Activated CD8-positive, alpha-beta T cell treated with anti-CD3 and anti-CD28 coated beads for 36 hours (primary cell): ENCODE results near the gene OR13C3. TPM values are rescaled to one million over a fixed set of nuclear protein-coding genes. Genes with fewer than 3 reads are reported as not detected.
"Not testable (repeated sequence)": the region's sequence is repeated elsewhere in the genome, so short reads cannot be mapped to it uniquely, and the experiment has no call there.

ENCODE experiments used
- ATAC-seq: fragments of 200-7000 bp; cut with Tn5 transposase; one replicate; pipeline ENCODE4 v1.10.0; 2021; ENCODE audit warnings: mild to moderate bottlenecking, moderate library complexity
- CTCF ChIA-PET: fragments of 350-600 bp; sonication (Branson Sonifier 250); formaldehyde crosslinking; loops from one replicate; lab custom pipeline; 2021; ENCODE audit warnings: antibody characterized with exemption; lab: Charles Lee
- POLR2A ChIA-PET: fragments of 350-600 bp; sonication (Branson Sonifier 250); formaldehyde crosslinking; loops from one replicate; lab custom pipeline; 2021; ENCODE audit warnings: antibody characterized with exemption; lab: Charles Lee
- DNase-seq: peaks from one replicate; pipeline ENCODE4 v3.0.0-alpha.2; 2020
- H3K27ac Mint-ChIP-seq: one replicate; pipeline ENCODE4 v1.8.0; 2021; ENCODE audit warnings: mild to moderate bottlenecking, mixed read lengths
- H3K27me3 Mint-ChIP-seq: one replicate; pipeline ENCODE4 v1.8.0; 2021; ENCODE audit warnings: mixed read lengths
- H3K36me3 Mint-ChIP-seq: one replicate; pipeline ENCODE4 v1.8.0; 2021; ENCODE audit warnings: low read depth, mixed read lengths
- H3K4me1 Mint-ChIP-seq: one replicate; pipeline ENCODE4 v1.8.0; 2021; ENCODE audit warnings: low read depth, mixed read lengths
- H3K4me3 Mint-ChIP-seq: one replicate; pipeline ENCODE4 v1.8.0; 2021; ENCODE audit warnings: mild to moderate bottlenecking, moderate library complexity, mixed read lengths
- H3K9me3 Mint-ChIP-seq: one replicate; pipeline ENCODE4 v1.8.0; 2021; ENCODE audit warnings: mixed read lengths
- intact Hi-C: fragments of 100-400 bp; cut with micrococcal nuclease; formaldehyde crosslinking; loops from one replicate; pipeline ENCODE4 v1.10.0; 2022
- total RNA-seq, 2 experiments: library from RNA; stranded (reverse); gene quantifications; one replicate each; pipeline ENCODE4 v1.2.3, GENCODE V29; 2021
- TF ChIP-seq, protein P1 (sequence below): fragments of 200-600 bp; IDR thresholded peaks from one replicate; pipeline ENCODE4 v1.8.0; 2022; ENCODE audit warnings: antibody characterized with exemption, mild to moderate bottlenecking

OR13C3 gene
- total RNA-seq, 2 experiments from 2014 or later, result not detected

GRCh38 chr9:104544644-104545043 lies 8.0 kb upstream of the OR13C3 start:
- Mint-ChIP-seq H3K4me3 (no peak overlapping the region), H3K4me1 (no peaks in the 10 kb centered on the region), H3K27me3 (no peaks in the 10 kb centered on the region), H3K36me3 (no peaks in the 10 kb centered on the region), H3K9me3 (no peaks in the 10 kb centered on the region), H3K27ac (no peak overlapping the region)
- no peak for ATAC-seq
- ChIA-PET CTCF (no interaction called here), POLR2A (no interaction called here)
- no peak for DNase-seq
- TF ChIP-seq, protein P1, sequence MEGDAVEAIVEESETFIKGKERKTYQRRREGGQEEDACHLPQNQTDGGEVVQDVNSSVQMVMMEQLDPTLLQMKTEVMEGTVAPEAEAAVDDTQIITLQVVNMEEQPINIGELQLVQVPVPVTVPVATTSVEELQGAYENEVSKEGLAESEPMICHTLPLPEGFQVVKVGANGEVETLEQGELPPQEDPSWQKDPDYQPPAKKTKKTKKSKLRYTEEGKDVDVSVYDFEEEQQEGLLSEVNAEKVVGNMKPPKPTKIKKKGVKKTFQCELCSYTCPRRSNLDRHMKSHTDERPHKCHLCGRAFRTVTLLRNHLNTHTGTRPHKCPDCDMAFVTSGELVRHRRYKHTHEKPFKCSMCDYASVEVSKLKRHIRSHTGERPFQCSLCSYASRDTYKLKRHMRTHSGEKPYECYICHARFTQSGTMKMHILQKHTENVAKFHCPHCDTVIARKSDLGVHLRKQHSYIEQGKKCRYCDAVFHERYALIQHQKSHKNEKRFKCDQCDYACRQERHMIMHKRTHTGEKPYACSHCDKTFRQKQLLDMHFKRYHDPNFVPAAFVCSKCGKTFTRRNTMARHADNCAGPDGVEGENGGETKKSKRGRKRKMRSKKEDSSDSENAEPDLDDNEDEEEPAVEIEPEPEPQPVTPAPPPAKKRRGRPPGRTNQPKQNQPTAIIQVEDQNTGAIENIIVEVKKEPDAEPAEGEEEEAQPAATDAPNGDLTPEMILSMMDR, result no peak
- intact Hi-C loops, result no loop called here

DNA sequence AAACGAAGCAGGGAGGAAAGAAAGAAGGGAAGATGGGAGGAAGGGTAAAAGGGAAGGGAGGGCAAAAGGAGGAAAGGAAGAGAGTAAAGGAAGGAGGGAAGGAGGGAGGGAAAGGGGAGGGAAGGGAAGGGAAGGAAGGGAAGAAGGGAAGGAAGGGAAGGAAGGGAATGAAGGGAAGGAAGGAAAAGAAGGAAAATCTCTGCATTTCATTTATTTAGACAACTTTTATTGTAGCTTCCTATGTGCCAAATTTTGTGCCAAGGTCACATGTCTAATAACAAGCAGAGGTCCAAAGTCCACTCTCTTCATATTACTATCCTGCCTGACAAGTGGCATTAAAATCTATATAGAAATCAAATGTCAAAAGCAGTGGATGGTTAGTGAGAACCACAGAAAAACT lies 2.6 kb upstream of the OR13C3 start:
- ATAC-seq (no peak), DNase-seq (no peak)
- ChIA-PET CTCF (no interaction called here), POLR2A (no interaction called here)
- intact Hi-C loops, result no loop called here
- Mint-ChIP-seq H3K4me1 (no peaks in the 10 kb centered on the region), H3K36me3 (no peaks in the 10 kb centered on the region), H3K4me3 (no peak overlapping the region), H3K9me3 (no peaks in the 10 kb centered on the region), H3K27ac (no peak overlapping the region), H3K27me3 (no peaks in the 10 kb centered on the region)
- TF ChIP-seq, protein P1, result no peak

DNA sequence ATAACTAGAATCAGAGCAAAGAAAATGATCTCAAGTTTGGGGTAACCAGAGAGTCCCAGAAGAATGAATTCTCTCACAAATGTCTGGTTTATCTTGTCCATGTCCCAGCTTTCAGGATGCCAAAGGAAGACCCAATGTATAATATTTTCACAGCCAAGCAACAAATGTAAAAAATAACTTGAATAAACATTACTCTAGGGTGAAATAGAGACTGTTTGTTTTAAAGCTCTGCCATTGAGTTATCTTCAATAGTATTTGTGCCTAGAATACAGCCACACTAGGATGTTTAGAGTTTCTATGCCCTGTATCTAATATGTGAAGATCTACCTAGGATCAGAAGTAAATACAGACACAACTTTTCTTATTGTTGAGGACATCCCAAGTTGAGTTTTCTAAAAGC lies 9.5 kb downstream of the OR13C3 start, which contains the start of gene OR13C4:
Gene OR13C4 (minus strand): TSS at position 101 of the 400 bp plus-strand sequence. CDS start 0 bp downstream, at position 101.
- intact Hi-C loops, result no loop called here
- TF ChIP-seq, protein P1, result no peak
- no peaks in the 10 kb centered on the region for H3K4me1 Mint-ChIP-seq
- no peak within 1 kb of the TSS for H3K4me3 Mint-ChIP-seq
- H3K27ac Mint-ChIP-seq, result no peak within 1 kb of the TSS
- ChIA-PET CTCF (no interaction called here), POLR2A (no interaction called here)
- no peaks in the 10 kb centered on the region for H3K9me3 Mint-ChIP-seq
- no peak for DNase-seq
- ATAC-seq, result no peak
- H3K27me3 Mint-ChIP-seq, result no peaks in the 10 kb centered on the region
- no peaks in the 10 kb centered on the region for H3K36me3 Mint-ChIP-seq

GRCh38 chr9:104520241-104520640 lies 16.4 kb downstream of the OR13C3 start:
- POLR2A ChIA-PET, result interaction anchor here (0.6 kb wide), 1 partner anchor 241 kb away, joined by 3 read pairs; no protein-coding TSS in a partner anchor
- H3K4me3 Mint-ChIP-seq, H3K27ac Mint-ChIP-seq, intact Hi-C loops, DNase-seq, H3K36me3 Mint-ChIP-seq, CTCF ChIA-PET, H3K27me3 Mint-ChIP-seq, ATAC-seq, H3K4me1 Mint-ChIP-seq, H3K9me3 Mint-ChIP-seq: not testable (repeated sequence)

DNA sequence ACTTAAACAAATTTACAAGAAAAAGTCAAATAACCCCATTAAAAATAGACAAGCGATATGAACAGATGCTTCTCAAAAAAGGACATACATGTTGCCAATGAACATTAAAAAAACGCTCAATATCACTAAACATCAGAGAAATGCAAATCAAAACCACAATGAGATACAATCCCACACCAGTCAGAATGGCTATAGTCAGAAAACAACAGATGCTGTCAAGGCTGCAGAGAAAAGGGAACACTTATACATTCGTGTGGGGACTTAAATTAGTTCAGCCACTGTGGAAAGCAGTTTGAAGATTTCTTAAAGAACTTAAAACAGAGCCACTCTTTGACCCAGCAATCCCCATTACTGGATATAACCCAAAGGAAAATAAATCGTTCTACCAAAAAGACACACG lies 21.8 kb downstream of the OR13C3 start:
- DNase-seq (no peak), ATAC-seq (no peak)
- intact Hi-C loops, result no loop called here
- Mint-ChIP-seq H3K27me3 (no peaks in the 10 kb centered on the region), H3K9me3 (no peaks in the 10 kb centered on the region), H3K4me1 (no peaks in the 10 kb centered on the region), H3K4me3 (no peak overlapping the region), H3K36me3 (no peaks in the 10 kb centered on the region), H3K27ac (no peak overlapping the region)
- POLR2A ChIA-PET, result no interaction called here
- CTCF ChIA-PET, result no interaction called here
- TF ChIP-seq, protein P1, result no peak

DNA sequence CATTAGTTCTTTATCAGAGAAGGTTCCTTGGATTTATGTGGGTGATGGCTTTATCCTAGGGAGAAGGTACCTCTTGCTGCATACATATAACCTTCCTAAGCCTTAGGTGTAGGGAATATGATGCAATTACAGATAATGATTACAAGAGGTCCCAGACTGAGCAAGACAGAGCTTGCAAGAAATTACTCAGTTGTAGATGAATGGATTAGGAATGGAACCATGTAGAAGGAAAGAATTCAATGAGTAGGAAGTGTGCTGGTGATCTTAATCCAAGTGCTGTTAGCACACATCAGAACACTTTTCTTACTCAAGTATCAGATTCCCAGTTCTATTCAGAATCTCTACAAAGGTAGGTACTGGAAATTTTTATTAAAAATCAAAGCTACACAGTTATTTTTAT lies 30.1 kb downstream of the OR13C3 start:
- intact Hi-C loops, result no loop called here
- Mint-ChIP-seq H3K27ac (no peak overlapping the region), H3K4me3 (no peak overlapping the region), H3K36me3 (no peaks in the 10 kb centered on the region), H3K9me3 (peaks cover 4% of the 10 kb centered on the region), H3K27me3 (no peaks in the 10 kb centered on the region), H3K4me1 (no peaks in the 10 kb centered on the region)
- ChIA-PET CTCF (interaction anchor here (1.1 kb wide), 1 partner anchor 186 kb away, joined by 3 read pairs; no protein-coding TSS in a partner anchor), POLR2A (no interaction called here)
- TF ChIP-seq, protein P1, result no peak
- ATAC-seq (no peak), DNase-seq (no peak)
